ENCODE results near the gene CBX1.
"Not testable (repeated sequence)": the region's sequence is repeated elsewhere in the genome, so short reads cannot be mapped to it uniquely, and the experiment has no call there.

CBX1 gene

GRCh38 chr17:48070195-48070594 lies 31.1 kb downstream of the CBX1 start:
- no peak for DNase-seq

GRCh38 chr17:48068491-48068961 lies 32.8 kb downstream of the CBX1 start:
- DNase-seq: no peak

- not testable (repeated sequence) for DNase-seq
Measured at GRCh38 chr17:48067808-48068207, 33.5 kb downstream of the CBX1 start.

- no peak for DNase-seq
Measured at GRCh38 chr17:48067245-48067644, 34.0 kb downstream of the CBX1 start.

GRCh38 chr17:48066656-48067055 lies 34.6 kb downstream of the CBX1 start:
- DNase-seq: no peak

GRCh38 chr17:48066192-48066591 lies 35.1 kb downstream of the CBX1 start:
- no peak for DNase-seq

GRCh38 chr17:48064638-48065037 lies 36.6 kb downstream of the CBX1 start:
- no peak for DNase-seq

- no peak for DNase-seq
Measured at GRCh38 chr17:48062273-48062672, 39.0 kb downstream of the CBX1 start.

- no peak for DNase-seq
Measured at GRCh38 chr17:48060249-48060648, 41.0 kb downstream of the CBX1 start.

GRCh38 chr17:48059125-48059668 lies 42.1 kb downstream of the CBX1 start:
- no peak for DNase-seq

- no peak for DNase-seq
Measured at GRCh38 chr17:48058393-48059124, 42.7 kb downstream of the CBX1 start.

- no peak for DNase-seq
Measured at GRCh38 chr17:48057626-48058025, 43.7 kb downstream of the CBX1 start.

GRCh38 chr17:48056879-48057278 lies 44.4 kb downstream of the CBX1 start:
- DNase-seq: no peak

GRCh38 chr17:48056246-48056745 lies 45.0 kb downstream of the CBX1 start:
- DNase-seq: no peak

- DNase-seq: no peak
Measured at GRCh38 chr17:48055531-48056245, 45.6 kb downstream of the CBX1 start.

- peak; percentile 76 for DNase-seq
Measured at GRCh38 chr17:48054238-48055185, 46.8 kb downstream of the CBX1 start.

- DNase-seq: no peak
Measured at GRCh38 chr17:48053758-48054237, 47.5 kb downstream of the CBX1 start.

- DNase-seq: peak; percentile 66
Measured at GRCh38 chr17:48052956-48053757, 48.1 kb downstream of the CBX1 start.

GRCh38 chr17:48051706-48052486 lies 49.4 kb downstream of the CBX1 start:
- peak; percentile 75 for DNase-seq

GRCh38 chr17:48051283-48051682 lies 50.0 kb downstream of the CBX1 start:
- DNase-seq: no peak
